C4-2B (cell line): ENCODE data around the gene AQP7.

Experiments used
- CTCF ChIP-seq: fragments of 450-650 bp; conservative IDR thresholded peaks from 2 replicates; pipeline ENCODE4 v1.5.1; 2017; ENCODE audit warnings: mild to moderate bottlenecking
- ZFX ChIP-seq: fragments of 450-650 bp; IDR thresholded peaks from 2 replicates; pipeline ENCODE4 v1.6.1; 2017

- no peak for TF ChIP-seq CTCF
- no peak for TF ChIP-seq ZFX
Measured at GRCh38 chr9:33374190-33374589, 28.2 kb downstream of the AQP7 start.
